Islet of Langerhans (tissue), 1 donor: ENCODE results near the gene CCDC150.
"Not testable (repeated sequence)": the region's sequence is repeated elsewhere in the genome, so short reads cannot be mapped to it uniquely, and the experiment has no call there.

Source experiments
- FAIRE-seq: peaks from one replicate; lab custom pipeline; 2011; peaks lifted over from hg19 to GRCh38; lab: Jason Lieb, UNC

CCDC150 gene

DNA sequence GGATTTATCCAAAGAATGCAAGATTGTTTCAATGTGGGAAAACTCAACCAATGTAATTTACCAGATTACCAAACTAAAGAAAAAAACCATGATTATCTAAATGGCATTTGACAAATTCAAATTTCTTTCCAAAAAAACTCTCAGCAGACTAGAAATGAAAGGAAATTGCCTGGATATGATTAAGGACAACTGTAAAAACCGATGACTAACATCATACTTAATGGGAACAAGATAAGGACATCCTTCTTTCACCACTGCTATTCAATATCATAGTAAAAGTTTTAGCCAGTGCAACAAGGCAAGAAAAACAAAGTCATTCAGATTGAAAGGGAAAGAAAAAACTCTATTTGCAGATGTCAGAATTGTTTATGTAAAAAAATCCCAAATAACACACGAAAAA, 4.4 kb upstream of the CCDC150 start:
- FAIRE-seq, result no peak

- FAIRE-seq, result no peak
These were observed 750 bp upstream of the CCDC150 start for GRCh38 chr2:196638765-196639164.

GRCh38 chr2:196640031-196640548, 575 bp downstream of the CCDC150 start:
- no peak for FAIRE-seq

- FAIRE-seq, result no peak
These were observed 9.7 kb downstream of the CCDC150 start for GRCh38 chr2:196649202-196649601.

- no peak for FAIRE-seq
These were observed 12.0 kb downstream of the CCDC150 start for GRCh38 chr2:196651387-196652094.

- no peak for FAIRE-seq
These were observed 13.4 kb downstream of the CCDC150 start for GRCh38 chr2:196652869-196653268.

GRCh38 chr2:196653843-196654242, 14.3 kb downstream of the CCDC150 start:
- no peak for FAIRE-seq

DNA sequence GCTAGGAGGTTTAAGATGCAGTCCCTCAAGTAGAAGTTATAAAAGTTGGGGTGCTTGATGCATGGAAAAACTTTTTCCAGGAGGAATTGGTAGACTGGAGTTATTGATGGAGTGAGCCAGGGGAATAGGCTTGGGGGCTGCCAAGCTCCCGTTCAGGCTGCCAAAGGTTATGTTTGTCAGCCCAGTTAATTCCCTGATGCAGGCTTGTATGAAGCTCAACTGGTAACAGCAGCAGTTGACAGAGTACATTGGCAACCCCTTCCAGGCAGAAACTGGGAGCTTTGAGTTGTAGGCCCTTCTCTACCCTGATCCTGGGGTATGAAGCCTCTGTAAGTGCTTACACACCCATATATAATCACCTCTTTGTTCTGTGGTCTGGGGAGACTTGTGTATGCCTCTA, 16.2 kb downstream of the CCDC150 start:
- FAIRE-seq, result no peak

GRCh38 chr2:196657333-196657732, 17.8 kb downstream of the CCDC150 start:
- FAIRE-seq, result no peak

GRCh38 chr2:196659844-196660243, 20.3 kb downstream of the CCDC150 start:
- no peak for FAIRE-seq

GRCh38 chr2:196660244-196660643, 20.7 kb downstream of the CCDC150 start:
- FAIRE-seq, result no peak

GRCh38 chr2:196670342-196670741, 30.8 kb downstream of the CCDC150 start:
- no peak for FAIRE-seq

GRCh38 chr2:196675963-196676362, 36.4 kb downstream of the CCDC150 start:
- FAIRE-seq, result no peak

DNA sequence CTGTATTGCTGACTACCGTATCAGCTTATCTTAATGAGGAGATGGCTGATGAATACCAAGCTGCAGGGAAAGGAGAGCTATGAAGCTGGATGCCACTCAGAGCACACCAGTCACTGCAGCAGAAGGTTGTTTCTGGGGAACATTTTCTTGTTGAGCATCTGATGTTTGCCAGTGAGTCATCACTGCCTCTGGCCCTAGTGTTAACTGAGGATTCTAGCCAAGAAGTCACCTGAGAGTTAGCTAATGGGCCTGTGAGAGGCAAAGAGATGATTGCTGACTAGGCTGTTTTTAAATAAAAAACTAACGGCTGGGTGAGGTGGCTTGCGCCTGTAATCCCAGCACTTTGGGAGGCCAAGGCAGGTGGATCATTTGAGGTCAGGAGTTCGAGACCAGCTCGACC, 37.9 kb downstream of the CCDC150 start:
- peak; percentile 94 for FAIRE-seq

DNA sequence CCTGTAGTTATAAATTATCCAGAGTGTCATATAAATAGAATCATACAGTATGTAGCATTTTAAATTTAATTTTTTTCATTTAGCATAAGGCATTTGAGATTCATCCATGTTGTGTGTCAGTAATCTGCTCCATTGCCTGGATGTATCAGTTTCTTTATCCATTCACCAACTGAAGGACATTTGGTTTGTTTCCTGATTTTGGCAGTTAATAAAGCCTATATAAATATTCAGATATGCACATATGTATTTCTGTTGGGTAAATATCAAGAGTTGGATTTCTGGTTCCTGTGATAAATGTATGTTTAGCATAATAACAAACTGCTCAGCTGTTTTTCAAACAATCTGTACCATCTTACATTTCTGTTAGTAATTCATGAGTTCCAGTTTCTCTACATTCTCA, 39.9 kb downstream of the CCDC150 start:
- no peak for FAIRE-seq

DNA sequence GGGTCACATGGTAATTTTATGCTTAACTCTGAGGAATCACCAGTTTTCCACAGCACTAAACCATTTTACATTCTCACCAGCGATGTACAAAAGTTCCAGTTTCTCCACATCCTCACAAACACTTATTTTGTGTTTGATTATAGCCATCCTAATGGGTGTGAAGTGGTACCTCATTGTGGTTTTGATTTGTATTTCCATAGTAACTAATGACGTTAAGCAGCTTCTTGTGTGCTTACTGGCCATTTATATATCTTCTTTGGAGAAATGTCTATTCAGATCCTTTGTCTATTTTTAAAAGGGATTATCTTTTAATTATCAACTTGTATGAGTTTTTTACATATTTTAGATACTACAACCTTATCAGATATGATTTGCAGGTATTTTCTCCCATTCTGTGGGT, 42.0 kb downstream of the CCDC150 start:
- peak; percentile 21 for FAIRE-seq

- FAIRE-seq, result no peak
These were observed 46.3 kb downstream of the CCDC150 start for GRCh38 chr2:196685792-196686191.

- FAIRE-seq, result not testable (repeated sequence)
These were observed 47.2 kb downstream of the CCDC150 start for GRCh38 chr2:196686737-196687136.

GRCh38 chr2:196696423-196697079, 57.0 kb downstream of the CCDC150 start:
- peak; percentile 33 for FAIRE-seq

DNA sequence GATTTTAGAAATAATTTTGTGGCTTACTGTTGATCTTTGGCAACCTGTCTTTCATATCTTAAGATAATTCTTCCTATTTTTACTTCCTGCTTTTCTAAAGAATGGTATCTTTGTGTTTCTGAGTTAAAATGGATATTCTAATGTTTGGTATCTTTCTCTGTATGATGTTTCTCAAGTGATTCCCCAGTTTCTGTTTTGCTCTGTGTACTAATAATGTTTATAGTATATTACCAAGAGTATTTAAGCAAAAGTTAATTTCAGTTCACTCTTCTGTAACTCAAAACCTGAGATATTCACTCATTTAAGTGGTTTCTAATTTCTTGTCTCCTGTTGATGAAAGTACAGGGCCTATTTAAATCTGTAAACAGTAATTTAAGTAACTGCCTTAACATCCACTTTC, 58.3 kb downstream of the CCDC150 start:
- FAIRE-seq, result no peak

DNA sequence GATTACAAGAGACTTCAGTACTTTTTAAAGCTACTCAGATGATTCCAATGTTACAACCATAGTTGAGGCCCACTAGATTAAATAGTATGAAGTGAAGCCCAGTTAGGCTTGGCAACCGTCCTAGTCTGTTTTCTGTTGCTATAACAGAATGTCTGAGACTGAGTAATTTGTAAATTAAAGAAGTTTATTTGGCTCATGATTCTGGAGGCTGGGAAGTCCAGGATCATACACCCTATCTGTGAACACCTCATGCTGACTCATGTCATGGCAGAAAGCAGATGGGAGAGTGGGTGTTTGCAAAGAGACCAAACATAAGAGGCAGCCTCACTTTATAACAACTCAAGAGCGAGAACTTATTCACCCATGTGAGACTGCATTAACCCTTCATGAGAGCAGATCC, 63.1 kb downstream of the CCDC150 start:
- FAIRE-seq, result no peak

GRCh38 chr2:196703695-196704094, 64.2 kb downstream of the CCDC150 start:
- no peak for FAIRE-seq

GRCh38 chr2:196710056-196710455, 70.5 kb downstream of the CCDC150 start:
- FAIRE-seq, result not testable (repeated sequence)

DNA sequence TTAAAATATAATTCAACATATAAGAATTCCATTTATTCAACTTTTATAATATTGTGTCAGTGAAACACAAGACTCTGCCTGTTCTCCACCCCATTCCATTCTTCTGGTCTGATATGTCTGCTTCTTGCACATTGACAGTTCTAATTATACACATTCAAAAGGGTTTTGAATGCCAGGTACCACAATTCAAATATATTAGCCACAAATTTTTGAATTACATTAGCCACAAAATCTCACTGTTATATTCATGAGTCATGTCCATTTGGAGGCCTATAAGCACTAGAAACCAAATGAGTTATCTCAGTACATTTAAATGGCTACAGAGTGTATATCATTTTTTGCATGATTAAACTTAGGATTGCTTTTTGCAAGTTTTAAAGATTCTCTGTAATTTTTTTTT, 72.1 kb downstream of the CCDC150 start:
- no peak for FAIRE-seq
